Choroid plexus epithelial cell (primary cell): ENCODE data around the gene GATA1.
A peak's percentile ranks its signal among the peaks of the same experiment; 100 is the strongest.

Experiments
- DNase-seq: peaks from one replicate; pipeline ENCODE4 v3.0.0-alpha.2; 2010; ENCODE audit warnings: low read depth
- H3K4me3 ChIP-seq: 2 replicates; pipeline ENCODE4 v1.5.1; 2011; ENCODE audit warnings: low read depth, mild to moderate bottlenecking, control low read depth, low read length, moderate library complexity
- TF ChIP-seq, protein P1 (sequence below): conservative IDR thresholded peaks from 2 replicates; pipeline ENCODE4 v1.5.1; 2011; ENCODE audit warnings: low read depth, mild to moderate bottlenecking, control low read depth, inconsistent platforms, low read length, moderate library complexity

Gene GATA1

DNA sequence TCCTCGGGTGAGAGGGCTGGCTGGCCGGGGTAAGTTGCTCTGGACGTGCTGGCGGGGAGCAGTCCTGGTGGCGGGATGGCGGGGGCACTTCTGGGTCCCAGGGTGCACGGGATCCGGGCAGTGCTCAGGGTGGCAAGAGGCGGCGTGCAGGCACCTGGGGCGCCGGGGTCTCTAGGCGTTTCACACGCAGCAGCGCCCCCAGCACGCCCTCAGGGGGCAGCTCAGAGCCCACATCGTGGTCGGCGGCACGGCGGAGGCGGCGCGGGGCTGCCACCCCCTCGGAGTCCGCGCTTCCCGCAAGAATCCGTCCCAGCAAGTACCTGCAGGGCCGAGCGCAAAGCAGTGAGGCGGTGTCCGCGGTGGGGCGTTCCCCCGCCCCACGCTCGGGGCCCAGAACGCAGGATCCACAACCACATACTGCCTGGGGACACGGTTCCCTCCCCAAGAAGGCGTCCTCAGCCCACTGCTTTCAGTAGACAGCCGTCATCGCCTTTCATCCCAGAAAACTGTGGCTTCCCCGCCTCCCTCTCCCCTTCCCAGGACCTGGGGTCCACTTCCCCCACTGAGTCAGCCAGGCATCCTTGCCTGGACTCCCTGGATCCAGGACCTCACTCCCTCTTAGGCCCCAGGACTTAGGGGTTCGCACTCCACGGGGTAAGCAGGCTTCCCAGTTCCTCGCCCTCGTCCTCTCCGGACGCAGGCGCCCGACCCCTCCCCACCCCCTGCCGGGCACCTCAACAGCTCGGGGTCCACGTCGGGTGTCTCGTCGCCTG is 44.9 kb downstream of the GATA1 start:
- H3K4me3 ChIP-seq = no peak overlapping the region
- TF ChIP-seq, protein P1, sequence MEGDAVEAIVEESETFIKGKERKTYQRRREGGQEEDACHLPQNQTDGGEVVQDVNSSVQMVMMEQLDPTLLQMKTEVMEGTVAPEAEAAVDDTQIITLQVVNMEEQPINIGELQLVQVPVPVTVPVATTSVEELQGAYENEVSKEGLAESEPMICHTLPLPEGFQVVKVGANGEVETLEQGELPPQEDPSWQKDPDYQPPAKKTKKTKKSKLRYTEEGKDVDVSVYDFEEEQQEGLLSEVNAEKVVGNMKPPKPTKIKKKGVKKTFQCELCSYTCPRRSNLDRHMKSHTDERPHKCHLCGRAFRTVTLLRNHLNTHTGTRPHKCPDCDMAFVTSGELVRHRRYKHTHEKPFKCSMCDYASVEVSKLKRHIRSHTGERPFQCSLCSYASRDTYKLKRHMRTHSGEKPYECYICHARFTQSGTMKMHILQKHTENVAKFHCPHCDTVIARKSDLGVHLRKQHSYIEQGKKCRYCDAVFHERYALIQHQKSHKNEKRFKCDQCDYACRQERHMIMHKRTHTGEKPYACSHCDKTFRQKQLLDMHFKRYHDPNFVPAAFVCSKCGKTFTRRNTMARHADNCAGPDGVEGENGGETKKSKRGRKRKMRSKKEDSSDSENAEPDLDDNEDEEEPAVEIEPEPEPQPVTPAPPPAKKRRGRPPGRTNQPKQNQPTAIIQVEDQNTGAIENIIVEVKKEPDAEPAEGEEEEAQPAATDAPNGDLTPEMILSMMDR = no peak
- no peak for DNase-seq

DNA sequence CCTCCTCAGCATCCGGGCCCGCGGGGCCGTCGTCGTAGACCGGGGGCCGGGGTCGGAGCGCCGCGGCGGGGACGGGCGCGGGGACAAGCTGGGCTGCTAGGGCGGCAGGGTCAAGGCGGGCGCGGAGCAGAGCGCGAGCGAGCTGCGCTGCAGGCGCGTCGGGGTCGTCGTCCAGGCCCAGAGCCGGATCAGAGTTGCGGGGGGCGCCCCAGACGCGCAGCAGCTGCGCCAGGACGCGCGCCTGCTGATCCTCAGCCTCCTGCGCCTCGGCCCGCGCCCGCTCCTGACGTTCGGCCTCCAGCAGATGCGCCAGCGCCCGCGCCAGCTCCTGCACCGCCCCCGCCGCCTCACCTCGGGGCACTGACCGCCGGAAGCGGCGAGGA is 45.5 kb downstream of the GATA1 start:
- no peak overlapping the region for H3K4me3 ChIP-seq
- DNase-seq = peak; percentile 4
- TF ChIP-seq, protein P1 = no peak

DNA sequence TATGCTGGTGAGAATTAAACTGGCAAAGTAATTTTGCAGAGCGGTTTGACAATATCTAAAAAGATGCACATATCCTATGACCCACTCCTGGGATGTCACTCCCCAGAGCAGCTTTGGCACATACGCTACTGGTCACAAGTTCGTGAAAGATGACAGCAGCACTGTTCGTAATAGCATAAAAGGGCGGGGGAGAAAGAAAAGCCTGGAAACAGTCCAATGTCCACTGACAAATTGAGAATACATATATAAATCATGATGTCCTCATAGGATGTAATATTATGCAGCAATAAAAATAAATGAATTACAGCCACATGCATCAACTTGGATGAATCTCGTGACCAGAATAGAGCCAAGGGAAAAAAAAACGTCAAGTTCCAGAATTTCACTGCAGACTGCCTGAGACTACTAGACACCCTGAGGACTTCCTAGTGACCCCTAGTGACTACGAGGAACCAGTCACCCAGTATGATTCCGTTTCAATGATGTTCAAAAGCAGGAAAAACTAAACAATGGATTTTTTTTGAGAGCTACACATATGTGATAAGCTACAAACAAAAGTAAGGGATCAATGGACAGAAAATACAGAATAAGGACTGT is 47.2 kb downstream of the GATA1 start:
- H3K4me3 ChIP-seq = no peak overlapping the region
- DNase-seq = no peak
- TF ChIP-seq, protein P1 = no peak

DNA sequence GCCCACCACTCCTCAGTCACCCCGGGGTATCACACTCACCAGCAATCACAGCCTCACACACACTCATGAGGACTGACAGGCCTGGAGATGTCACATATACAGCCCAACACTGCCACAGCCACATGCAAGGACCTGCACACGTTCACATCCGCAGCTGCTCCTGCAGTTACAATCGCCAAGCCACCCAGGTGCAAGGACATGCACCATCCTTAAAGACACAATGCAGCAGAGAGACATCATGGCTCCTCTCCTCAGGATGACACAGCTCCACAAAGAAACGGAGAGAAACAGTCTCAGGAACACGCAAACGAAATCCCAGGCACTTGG is 48.0 kb downstream of the GATA1 start:
- TF ChIP-seq, protein P1 = no peak
- no peak overlapping the region for H3K4me3 ChIP-seq
- DNase-seq = no peak

DNA sequence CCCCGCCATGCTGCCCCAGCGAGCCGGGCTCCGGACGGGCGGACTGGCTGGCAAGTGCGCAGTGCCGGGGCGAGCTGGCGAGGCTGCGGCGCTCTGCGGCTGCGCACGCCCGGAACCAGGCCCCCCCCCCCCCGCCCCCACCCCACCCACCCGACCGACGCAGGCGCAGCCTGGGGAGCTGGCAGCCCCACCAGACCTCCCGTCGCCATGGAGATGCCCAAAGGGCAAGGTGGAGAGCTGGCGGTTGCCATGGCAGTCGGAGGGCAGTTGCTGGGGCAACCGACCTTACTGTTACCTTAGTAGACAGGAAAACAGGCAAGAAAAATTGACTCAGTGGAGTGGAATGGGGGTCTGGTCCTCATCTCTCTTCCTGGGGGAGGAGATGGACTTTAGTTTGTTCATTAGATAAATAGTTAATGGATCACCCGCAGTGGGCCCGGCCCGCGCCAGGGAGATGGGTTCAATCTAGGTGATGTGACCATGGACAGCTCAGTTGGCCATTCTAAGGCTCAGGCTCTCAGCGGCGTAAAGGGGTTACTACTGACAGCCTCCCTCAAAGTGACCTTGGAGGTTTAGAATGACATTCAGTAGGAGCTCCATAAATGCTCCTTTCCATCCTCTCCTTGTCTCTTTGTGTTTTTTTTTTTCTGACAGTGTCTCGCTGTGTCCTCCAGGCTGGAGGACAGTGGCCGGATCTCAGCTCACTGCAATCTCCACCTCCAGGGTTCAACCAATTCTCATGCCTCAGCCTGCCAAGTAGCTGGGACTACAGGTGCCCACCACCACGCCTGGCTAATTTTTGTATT is 49.3 kb downstream of the GATA1 start, which contains the start of gene PCSK1N:
PCSK1N (minus strand) TSS at position 87 of the 806 bp plus-strand sequence; CDS start at position 9, 78 bp downstream.
- no peak within 1 kb of the TSS for H3K4me3 ChIP-seq
- no peak for DNase-seq
- TF ChIP-seq, protein P1 = no peak

DNA sequence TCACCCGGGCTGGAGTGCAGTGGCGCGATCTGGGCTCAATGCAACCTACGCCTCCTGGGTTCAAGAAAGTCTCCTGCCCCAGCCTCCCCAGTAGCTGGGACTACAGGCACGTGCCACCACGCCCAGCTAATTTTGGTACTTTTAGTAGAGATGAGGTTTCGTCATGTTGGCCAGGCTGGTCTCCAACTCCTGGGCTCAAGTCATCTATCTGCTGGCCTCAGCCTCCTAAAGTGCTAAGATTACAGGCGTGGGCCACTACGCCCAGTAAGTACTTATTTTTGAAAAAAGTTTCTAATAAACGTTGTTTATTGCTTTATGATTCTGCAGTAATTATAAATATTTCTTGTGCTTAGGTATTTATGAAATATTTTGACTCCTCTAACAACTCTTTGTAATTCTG is 53.3 kb downstream of the GATA1 start:
- no peak overlapping the region for H3K4me3 ChIP-seq
- TF ChIP-seq, protein P1 = no peak
- no peak for DNase-seq
